RKO (cell line): ENCODE measurements around the gene ABI2.
A peak's percentile ranks its signal among the peaks of the same experiment; 100 is the strongest.

Experiments
- DNase-seq: peaks from one replicate; pipeline ENCODE4 v3.0.0-alpha.2; 2016; ENCODE audit warnings: low spot score

Gene ABI2

GRCh38 chr2:203484266-203485112 is 156.3 kb downstream of the ABI2 start:
- DNase-seq, result peak; percentile 56

- DNase-seq, result no peak
These were observed 161.3 kb downstream of the ABI2 start for GRCh38 chr2:203489531-203489930.

GRCh38 chr2:203490391-203490790 is 162.2 kb downstream of the ABI2 start:
- no peak for DNase-seq

- no peak for DNase-seq
These were observed 164.8 kb downstream of the ABI2 start for GRCh38 chr2:203492965-203493364.
